ENCODE data around the gene APLP1. TPM values are rescaled to one million over a fixed set of nuclear protein-coding genes. Genes with fewer than 3 reads are reported as not detected.

The APLP1 gene
- total and polyA plus RNA-seq, 2 experiments from 2014 or later = 30.2 to 36.0 TPM

DNA sequence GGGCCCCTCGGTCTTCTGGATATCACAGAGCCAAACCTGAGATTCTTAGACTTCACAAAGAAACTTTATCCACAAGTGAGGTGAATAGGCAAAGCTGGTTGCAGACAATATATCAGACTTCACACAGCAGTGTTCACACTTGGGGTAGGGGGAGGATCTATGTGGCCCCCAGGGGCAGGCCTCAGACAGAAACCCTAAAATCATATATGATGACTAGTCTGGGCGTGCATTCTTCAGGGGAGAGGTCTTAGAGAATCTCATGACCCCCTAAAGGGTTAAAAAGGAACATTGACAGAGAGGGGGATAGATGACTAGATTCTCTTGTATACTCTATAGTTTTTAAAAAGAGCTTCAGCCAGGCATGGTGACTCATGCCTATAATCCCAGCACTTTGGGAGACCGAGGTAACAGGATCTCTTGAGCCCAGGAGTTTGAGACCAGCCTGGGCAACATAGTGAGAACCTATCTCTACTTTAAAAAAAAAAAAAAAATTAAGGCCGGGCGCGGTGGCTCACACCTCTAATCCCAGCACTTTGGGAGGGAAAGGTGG lies 36.9 kb downstream of the APLP1 start (continued):
- TF ChIP-seq, protein P1, sequence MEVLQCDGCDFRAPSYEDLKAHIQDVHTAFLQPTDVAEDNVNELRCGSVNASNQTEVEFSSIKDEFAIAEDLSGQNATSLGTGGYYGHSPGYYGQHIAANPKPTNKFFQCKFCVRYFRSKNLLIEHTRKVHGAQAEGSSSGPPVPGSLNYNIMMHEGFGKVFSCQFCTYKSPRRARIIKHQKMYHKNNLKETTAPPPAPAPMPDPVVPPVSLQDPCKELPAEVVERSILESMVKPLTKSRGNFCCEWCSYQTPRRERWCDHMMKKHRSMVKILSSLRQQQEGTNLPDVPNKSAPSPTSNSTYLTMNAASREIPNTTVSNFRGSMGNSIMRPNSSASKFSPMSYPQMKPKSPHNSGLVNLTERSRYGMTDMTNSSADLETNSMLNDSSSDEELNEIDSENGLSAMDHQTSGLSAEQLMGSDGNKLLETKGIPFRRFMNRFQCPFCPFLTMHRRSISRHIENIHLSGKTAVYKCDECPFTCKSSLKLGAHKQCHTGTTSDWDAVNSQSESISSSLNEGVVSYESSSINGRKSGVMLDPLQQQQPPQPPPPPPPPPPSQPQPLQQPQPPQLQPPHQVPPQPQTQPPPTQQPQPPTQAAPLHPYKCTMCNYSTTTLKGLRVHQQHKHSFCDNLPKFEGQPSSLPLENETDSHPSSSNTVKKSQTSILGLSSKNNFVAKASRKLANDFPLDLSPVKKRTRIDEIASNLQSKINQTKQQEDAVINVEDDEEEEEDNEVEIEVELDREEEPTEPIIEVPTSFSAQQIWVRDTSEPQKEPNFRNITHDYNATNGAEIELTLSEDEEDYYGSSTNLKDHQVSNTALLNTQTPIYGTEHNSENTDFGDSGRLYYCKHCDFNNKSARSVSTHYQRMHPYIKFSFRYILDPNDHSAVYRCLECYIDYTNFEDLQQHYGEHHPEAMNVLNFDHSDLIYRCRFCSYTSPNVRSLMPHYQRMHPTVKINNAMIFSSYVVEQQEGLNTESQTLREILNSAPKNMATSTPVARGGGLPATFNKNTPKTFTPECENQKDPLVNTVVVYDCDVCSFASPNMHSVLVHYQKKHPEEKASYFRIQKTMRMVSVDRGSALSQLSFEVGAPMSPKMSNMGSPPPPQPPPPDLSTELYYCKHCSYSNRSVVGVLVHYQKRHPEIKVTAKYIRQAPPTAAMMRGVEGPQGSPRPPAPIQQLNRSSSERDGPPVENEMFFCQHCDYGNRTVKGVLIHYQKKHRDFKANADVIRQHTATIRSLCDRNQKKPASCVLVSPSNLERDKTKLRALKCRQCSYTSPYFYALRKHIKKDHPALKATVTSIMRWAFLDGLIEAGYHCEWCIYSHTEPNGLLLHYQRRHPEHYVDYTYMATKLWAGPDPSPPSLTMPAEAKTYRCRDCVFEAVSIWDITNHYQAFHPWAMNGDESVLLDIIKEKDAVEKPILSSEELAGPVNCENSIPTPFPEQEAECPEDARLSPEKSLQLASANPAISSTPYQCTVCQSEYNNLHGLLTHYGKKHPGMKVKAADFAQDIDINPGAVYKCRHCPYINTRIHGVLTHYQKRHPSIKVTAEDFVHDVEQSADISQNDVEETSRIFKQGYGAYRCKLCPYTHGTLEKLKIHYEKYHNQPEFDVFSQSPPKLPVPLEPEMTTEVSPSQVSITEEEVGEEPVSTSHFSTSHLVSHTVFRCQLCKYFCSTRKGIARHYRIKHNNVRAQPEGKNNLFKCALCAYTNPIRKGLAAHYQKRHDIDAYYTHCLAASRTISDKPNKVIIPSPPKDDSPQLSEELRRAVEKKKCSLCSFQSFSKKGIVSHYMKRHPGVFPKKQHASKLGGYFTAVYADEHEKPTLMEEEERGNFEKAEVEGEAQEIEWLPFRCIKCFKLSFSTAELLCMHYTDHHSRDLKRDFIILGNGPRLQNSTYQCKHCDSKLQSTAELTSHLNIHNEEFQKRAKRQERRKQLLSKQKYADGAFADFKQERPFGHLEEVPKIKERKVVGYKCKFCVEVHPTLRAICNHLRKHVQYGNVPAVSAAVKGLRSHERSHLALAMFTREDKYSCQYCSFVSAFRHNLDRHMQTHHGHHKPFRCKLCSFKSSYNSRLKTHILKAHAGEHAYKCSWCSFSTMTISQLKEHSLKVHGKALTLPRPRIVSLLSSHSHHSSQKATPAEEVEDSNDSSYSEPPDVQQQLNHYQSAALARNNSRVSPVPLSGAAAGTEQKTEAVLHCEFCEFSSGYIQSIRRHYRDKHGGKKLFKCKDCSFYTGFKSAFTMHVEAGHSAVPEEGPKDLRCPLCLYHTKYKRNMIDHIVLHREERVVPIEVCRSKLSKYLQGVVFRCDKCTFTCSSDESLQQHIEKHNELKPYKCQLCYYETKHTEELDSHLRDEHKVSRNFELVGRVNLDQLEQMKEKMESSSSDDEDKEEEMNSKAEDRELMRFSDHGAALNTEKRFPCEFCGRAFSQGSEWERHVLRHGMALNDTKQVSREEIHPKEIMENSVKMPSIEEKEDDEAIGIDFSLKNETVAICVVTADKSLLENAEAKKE (CRISPR knock-in tag; IDR thresholded peaks at IDR 0.05) = no peak
- no peak for TF ChIP-seq ZNF114 (CRISPR knock-in tag; IDR thresholded peaks at IDR 0.05)

GRCh38 chr19:35907377-35907745 lies 39.0 kb downstream of the APLP1 start:
- Histone ChIP-seq H3K79me2 (replicated peaks; ENCODE audit: insufficient read depth) (no peaks in the 10 kb centered on the region), H3K4me2 (no peak overlapping the region), H3K4me1 (ENCODE audit: insufficient read depth) (peaks cover 21% of the 10 kb centered on the region), H3K4me3 (no peak overlapping the region), H3K27me3 (ENCODE audit: insufficient read depth) (no peaks in the 10 kb centered on the region), H2AFZ (peak overlapping the region; percentile 83; the same call in 1 of the 2 replicates), H3F3A (replicated peaks; ENCODE audit: low read depth) (peaks cover 10% of the 10 kb centered on the region; the same call in 1 of the 2 replicates), H3K27ac (ENCODE audit: low read depth) (no peak overlapping the region), H4K20me1 (replicated peaks; ENCODE audit: insufficient read depth) (no peaks in the 10 kb centered on the region), H3K9me2 (ENCODE audit: insufficient read depth) (no peaks in the 10 kb centered on the region), H3K36me3 (ENCODE audit: insufficient read depth) (no peaks in the 10 kb centered on the region)
- Mint-ChIP-seq H3K36me3 (ENCODE audit: low read depth) (no peaks in the 10 kb centered on the region), H3K4me1 (peaks cover 33% of the 10 kb centered on the region), H3K4me3 (no peak overlapping the region), H3K27me3 (ENCODE audit: insufficient read depth, low read depth, poor library complexity) (peaks cover 19% of the 10 kb centered on the region), H3K27ac (0 out of 2 replicates have a peak overlapping the region, but pooled peaks have one; percentile 47), H3K9me3 (no peaks in the 10 kb centered on the region; the same call in 2 of the 3 replicates)
- no peak for DNase-seq (ENCODE audit: low spot score)
- ATAC-seq = peak; percentile 9
- TF ChIP-seq STAT1 (IDR thresholded peaks at IDR 0.05; ENCODE audit: unreplicated experiment) = no peak
- no peak for TF ChIP-seq EZH2phosphoT487 (IDR thresholded peaks at IDR 0.05; ENCODE audit: unreplicated experiment)
- TF ChIP-seq JUNB (IDR thresholded peaks at IDR 0.05; ENCODE audit: unreplicated experiment) = no peak
- no peak for TF ChIP-seq REST (IDR thresholded peaks at IDR 0.05; ENCODE audit: unreplicated experiment)
- TF ChIP-seq, protein P2, sequence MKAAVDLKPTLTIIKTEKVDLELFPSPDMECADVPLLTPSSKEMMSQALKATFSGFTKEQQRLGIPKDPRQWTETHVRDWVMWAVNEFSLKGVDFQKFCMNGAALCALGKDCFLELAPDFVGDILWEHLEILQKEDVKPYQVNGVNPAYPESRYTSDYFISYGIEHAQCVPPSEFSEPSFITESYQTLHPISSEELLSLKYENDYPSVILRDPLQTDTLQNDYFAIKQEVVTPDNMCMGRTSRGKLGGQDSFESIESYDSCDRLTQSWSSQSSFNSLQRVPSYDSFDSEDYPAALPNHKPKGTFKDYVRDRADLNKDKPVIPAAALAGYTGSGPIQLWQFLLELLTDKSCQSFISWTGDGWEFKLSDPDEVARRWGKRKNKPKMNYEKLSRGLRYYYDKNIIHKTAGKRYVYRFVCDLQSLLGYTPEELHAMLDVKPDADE (IDR thresholded peaks at IDR 0.05) = no peak
- no peak for TF ChIP-seq NANOG (IDR thresholded peaks at IDR 0.05; ENCODE audit: borderline replicate concordance)
- TF ChIP-seq CTCF (conservative IDR thresholded peaks at IDR 0.05; ENCODE audit: low read depth in 2 of 2) = no peak

Data from GM23338 (cell line).